Measurements from ENCODE around the gene PHOSPHO2. TPM values are rescaled to one million over a fixed set of nuclear protein-coding genes. Genes with fewer than 3 reads are reported as not detected.

PHOSPHO2 gene
- total RNA-seq (2014; rRNA removed; shearing (Covaris generic)) (8.3 and 12.2 TPM in 2 replicates), polyA plus RNA-seq (2016; fragmentation: Nextera tagmentation; extraction: Ambion mirVana) (6.6 and 8.7 TPM in 2 replicates)
- long read RNA-seq, transcript PHOSPHO2-201 (4 exons, 1,125 nt): major isoform, 5 of 6 reads
- long read RNA-seq, partial matches to known transcripts: 0 of 6 reads
- long read RNA-seq, other reads (novel, unspliced or antisense): 0 of 6 reads

- Mint-ChIP-seq H3K4me1 (peaks cover 7% of the 10 kb centered on the region; the same call in 2 of the 3 replicates), H3K27ac (peak within 1 kb of the TSS; percentile 88), H3K27me3 (ENCODE audit: insufficient read depth, low read depth, poor library complexity) (peaks cover 2% of the 10 kb centered on the region), H3K36me3 (ENCODE audit: low read depth) (peaks cover 4% of the 10 kb centered on the region; the same call in 2 of the 3 replicates), H3K4me3 (peak within 1 kb of the TSS; percentile 91), H3K9me3 (no peaks in the 10 kb centered on the region)
- peak within 1 kb of the TSS; percentile 93 for H3K4me3 ChIP-seq
- no peaks in the 10 kb centered on the region for H3K79me2 ChIP-seq (replicated peaks; ENCODE audit: insufficient read depth)
- no peaks in the 10 kb centered on the region for H3K27me3 ChIP-seq (ENCODE audit: insufficient read depth)
- H3F3A ChIP-seq (replicated peaks; ENCODE audit: low read depth): 0 out of 2 replicates have a peak, but pooled peaks cover 3% of the 10 kb centered on the region
- 0 out of 2 replicates have a peak, but pooled peaks have one; percentile 43 for TF ChIP-seq ETS1 (IDR thresholded peaks at IDR 0.05)
- 0 out of 4 replicates have a peak, but pooled peaks of 1 of the 2 experiments have one; percentile 2 for TF ChIP-seq CTCF (conservative IDR thresholded peaks at IDR 0.05; ENCODE audit: low read depth in 2 of 2)
- peak; percentile 91 for TF ChIP-seq CREB1 (CRISPR knock-in tag; IDR thresholded peaks at IDR 0.05; ENCODE audit: low read depth)
- peak; percentile 93 for TF ChIP-seq POLR2AphosphoS5 (IDR thresholded peaks at IDR 0.05; ENCODE audit: low read depth)
- TF ChIP-seq NANOG (IDR thresholded peaks at IDR 0.05; ENCODE audit: borderline replicate concordance): no peak
- no peak for TF ChIP-seq JUNB (IDR thresholded peaks at IDR 0.05; ENCODE audit: unreplicated experiment)
- DNase-seq (ENCODE audit: low spot score) (peak; percentile 97), ATAC-seq (peak; percentile 98)
- H4K20me1 ChIP-seq (replicated peaks; ENCODE audit: insufficient read depth): no peaks in the 10 kb centered on the region
- H2AFZ ChIP-seq: peak within 1 kb of the TSS; percentile 100
- H3K4me2 ChIP-seq: peak within 1 kb of the TSS; percentile 80
- 0 out of 2 replicates have a peak, but pooled peaks cover 3% of the 10 kb centered on the region for H3K4me1 ChIP-seq (ENCODE audit: insufficient read depth)
- H3K9me2 ChIP-seq (ENCODE audit: insufficient read depth): no peaks in the 10 kb centered on the region
- no peak within 1 kb of the TSS; the same call in 1 of the 2 replicates for H3K27ac ChIP-seq (ENCODE audit: low read depth)
- H3K36me3 ChIP-seq (ENCODE audit: insufficient read depth): no peaks in the 10 kb centered on the region; the same call in 1 of the 2 replicates
Measured at GRCh38 chr2:169694113-169694893, at the start of gene PHOSPHO2, which contains the start of gene CFAP210. TSS of gene PHOSPHO2 (plus strand) at chr2:169694469. CDS start at chr2:169700972, 6,503 bp downstream. TSS of gene CFAP210 (minus strand) at chr2:169694405. CDS start at chr2:169694327, 78 bp downstream.

- TF ChIP-seq REST (IDR thresholded peaks at IDR 0.05; ENCODE audit: unreplicated experiment) (no peak), CTCF (conservative IDR thresholded peaks at IDR 0.05; ENCODE audit: low read depth in 2 of 2) (no peak), NANOG (IDR thresholded peaks at IDR 0.05; ENCODE audit: borderline replicate concordance) (no peak), EZH2phosphoT487 (IDR thresholded peaks at IDR 0.05; ENCODE audit: unreplicated experiment) (no peak), ETS1 (IDR thresholded peaks at IDR 0.05) (no peak), CREB1 (CRISPR knock-in tag; IDR thresholded peaks at IDR 0.05; ENCODE audit: low read depth) (no peak), ZNF331 (CRISPR knock-in tag; IDR thresholded peaks at IDR 0.05; ENCODE audit: low read depth) (no peak), JUNB (IDR thresholded peaks at IDR 0.05; ENCODE audit: unreplicated experiment) (no peak), EZH2 (IDR thresholded peaks at IDR 0.05; ENCODE audit: low read depth, unreplicated experiment) (no peak), ZNF114 (CRISPR knock-in tag; IDR thresholded peaks at IDR 0.05) (no peak)
- no peaks in the 10 kb centered on the region for H4K20me1 ChIP-seq (replicated peaks; ENCODE audit: insufficient read depth)
- no peak overlapping the region for H3K27ac ChIP-seq (ENCODE audit: low read depth)
- DNase-seq (ENCODE audit: low spot score) (no peak), ATAC-seq (no peak)
- H3K27me3 Mint-ChIP-seq (ENCODE audit: insufficient read depth, low read depth, poor library complexity): no peaks in the 10 kb centered on the region
- no peaks in the 10 kb centered on the region for H3K36me3 Mint-ChIP-seq (ENCODE audit: low read depth)
- H3K4me3 Mint-ChIP-seq: no peak overlapping the region
- no peaks in the 10 kb centered on the region for H3K27me3 ChIP-seq (ENCODE audit: insufficient read depth)
- no peak overlapping the region for H2AFZ ChIP-seq
- H3K79me2 ChIP-seq (replicated peaks; ENCODE audit: insufficient read depth): no peaks in the 10 kb centered on the region
- H3K4me2 ChIP-seq: no peak overlapping the region
- no peaks in the 10 kb centered on the region for H3K4me1 ChIP-seq (ENCODE audit: insufficient read depth)
- H3K9me2 ChIP-seq (ENCODE audit: insufficient read depth): no peaks in the 10 kb centered on the region
- no peak overlapping the region for H3K4me3 ChIP-seq
- H3K4me1 Mint-ChIP-seq: no peaks in the 10 kb centered on the region
- H3F3A ChIP-seq (replicated peaks; ENCODE audit: low read depth): no peaks in the 10 kb centered on the region
- H3K9me3 Mint-ChIP-seq: no peaks in the 10 kb centered on the region
- H3K36me3 ChIP-seq (ENCODE audit: insufficient read depth): no peaks in the 10 kb centered on the region
- H3K27ac Mint-ChIP-seq: no peak overlapping the region
Measured at GRCh38 chr2:169647496-169647895, 46.8 kb upstream of the PHOSPHO2 start.
